Endothelial cell of umbilical vein (primary cell): Measurements from ENCODE around the gene ITGA6. TPM values are rescaled to one million over a fixed set of nuclear protein-coding genes. Genes with fewer than 3 reads are reported as not detected.

Source experiments
- BruUV-seq: library from RNA; stranded (reverse); fragments of 400-500 nt; replicated peaks from 2 replicates; lab custom pipeline; 2021; lab: Mats Ljungman, UMichigan
- CTCF ChIA-PET: fragments of 300-600, 350-600 bp; sonication (Branson Sonifier 250); formaldehyde crosslinking; loops from one replicate; lab custom pipeline; 2021; ENCODE audit warnings: antibody characterized with exemption, inconsistent platforms; lab: Charles Lee
- POLR2A ChIA-PET: fragments of 300-600, 350-600 bp; sonication (Branson Sonifier 250); formaldehyde crosslinking; loops from one replicate; lab custom pipeline; 2021; ENCODE audit warnings: antibody characterized with exemption, inconsistent platforms; lab: Charles Lee
- DNase-seq: peaks from one replicate; pipeline ENCODE4 v3.0.0-alpha.2; 2011; ENCODE audit warnings: low read depth, low spot score
- FAIRE-seq: peaks from 2 replicates; lab custom pipeline; 2011; peaks lifted over from hg19 to GRCh38; lab: Jason Lieb, UNC
- H2AFZ ChIP-seq: 2 replicates; pipeline ENCODE4 v1.6.0; 2012; ENCODE audit warnings: low read depth, low read length, control low read depth, inconsistent platforms
- H3K27ac ChIP-seq: 2 replicates; pipeline ENCODE4 v1.5.1; 2011; ENCODE audit warnings: low read depth, mild to moderate bottlenecking, control low read depth, low read length, moderate library complexity; ENCODE audit not compliant: insufficient read depth
- H3K27me3 ChIP-seq, 2 experiments: 2 replicates each; pipeline versions ENCODE4 v1.6.0 to v1.6.1; 2011; ENCODE audit warnings: low read length in 2 of 2, mixed read lengths in 1 of 2; ENCODE audit not compliant: control insufficient read depth in 2 of 2, insufficient read depth in 2 of 2
- H3K36me3 ChIP-seq, 2 experiments: 2 replicates in 1 of 2; 3 replicates in 1 of 2; pipeline ENCODE4 v1.5.1; 2011; ENCODE audit warnings: low read length in 2 of 2, mild to moderate bottlenecking in 1 of 2, moderate library complexity in 1 of 2; ENCODE audit not compliant: control insufficient read depth in 2 of 2, insufficient read depth in 2 of 2; ENCODE audit errors: extremely low read depth in 1 of 2
- H3K4me1 ChIP-seq: 3 replicates; pipeline ENCODE4 v1.5.1; 2011; ENCODE audit warnings: mild to moderate bottlenecking, low read length; ENCODE audit not compliant: control insufficient read depth, insufficient read depth; ENCODE audit errors: extremely low read depth
- H3K4me2 ChIP-seq: 2 replicates; pipeline ENCODE4 v1.6.1; 2011; ENCODE audit warnings: low read length, control low read depth, mixed read lengths; ENCODE audit not compliant: insufficient read depth
- H3K4me3 ChIP-seq, 3 experiments: fragments of 200-600 bp in 1 of 3; sonication (generic), shearing (Covaris generic) in 1 of 3; replicated peaks in 1 of 3; 2 replicates each; pipeline ENCODE4 v1.5.1; 2011 to 2016; ENCODE audit warnings: control low read depth in 3 of 3, low read length in 3 of 3, mild to moderate bottlenecking in 2 of 3, inconsistent platforms in 1 of 3, low read depth in 1 of 3, moderate library complexity in 1 of 3; ENCODE audit not compliant: insufficient read depth in 1 of 3
- H3K79me2 ChIP-seq: 2 replicates; pipeline ENCODE4 v1.6.0; 2012; ENCODE audit warnings: low read length, inconsistent platforms; ENCODE audit not compliant: control insufficient read depth, insufficient read depth
- H3K9ac ChIP-seq: replicated peaks from 2 replicates; pipeline ENCODE3; 2011; ENCODE audit warnings: low read length, control low read depth; ENCODE audit not compliant: insufficient read depth; ENCODE audit errors: extremely low read depth
- H3K9me1 ChIP-seq: replicated peaks from 3 replicates; pipeline ENCODE4 v1.6.0; 2011; ENCODE audit warnings: mild to moderate bottlenecking, low read length; ENCODE audit not compliant: control insufficient read depth, insufficient read depth; ENCODE audit errors: extremely low read depth
- H3K9me3 ChIP-seq: replicated peaks from 2 replicates; pipeline ENCODE4 v1.5.1; 2012; ENCODE audit warnings: low read length, inconsistent platforms; ENCODE audit not compliant: control insufficient read depth, insufficient read depth
- H4K20me1 ChIP-seq: replicated peaks from 2 replicates; pipeline ENCODE3; 2011; ENCODE audit warnings: mild to moderate bottlenecking, low read length; ENCODE audit not compliant: control insufficient read depth, insufficient read depth; ENCODE audit errors: extremely low read depth
- EZH2 ChIP-seq: IDR thresholded peaks from 2 replicates; pipeline ENCODE4 v1.6.1; 2012; ENCODE audit warnings: borderline replicate concordance, low read depth, mild to moderate bottlenecking, moderate library complexity, low read length, inconsistent platforms; ENCODE audit not compliant: severe bottlenecking
- FOS ChIP-seq: IDR thresholded peaks from 2 replicates; pipeline ENCODE4 v1.6.1; 2011; ENCODE audit warnings: mild to moderate bottlenecking, low read length, moderate library complexity, borderline replicate concordance; ENCODE audit not compliant: insufficient read depth
- GATA2 ChIP-seq: IDR thresholded peaks from 2 replicates; pipeline ENCODE4 v1.7.0; 2011; ENCODE audit warnings: low read depth, mild to moderate bottlenecking, moderate library complexity, mixed read lengths, low read length; ENCODE audit not compliant: insufficient read length, insufficient read depth
- JUN ChIP-seq: IDR thresholded peaks from 2 replicates; pipeline ENCODE4 v1.6.1; 2011; ENCODE audit warnings: borderline replicate concordance, low read depth; ENCODE audit not compliant: insufficient read length, insufficient read depth
- MYC ChIP-seq: IDR thresholded peaks from one replicate; pipeline ENCODE4 v1.6.1; 2011; ENCODE audit warnings: mild to moderate bottlenecking, low read depth, low read length
- POLR2A ChIP-seq: IDR thresholded peaks from 2 replicates; pipeline ENCODE4 v1.6.1; 2012; ENCODE audit warnings: low read depth, mild to moderate bottlenecking, control low read depth, low read length
- POLR2AphosphoS5 ChIP-seq: IDR thresholded peaks from 2 replicates; pipeline ENCODE4 v1.6.1; 2012; ENCODE audit warnings: low read depth, mild to moderate bottlenecking, control low read depth, low read length, moderate library complexity; ENCODE audit not compliant: insufficient read depth
- dilution Hi-C: fragments of 300-500 bp; cut with MboI; formaldehyde crosslinking; loops from one replicate; pipeline ENCODE4 v1.15.0; 2019; ENCODE audit warnings: low sequenced_read_pairs; ENCODE audit not compliant: extremely low pct_ligation_motif_present
- intact Hi-C: fragments of 100-400 bp; cut with micrococcal nuclease; formaldehyde crosslinking; loops from one replicate; pipeline ENCODE4 v1.10.0; 2022
- polyA plus RNA-seq, 4 experiments: library from polyadenylated mRNA; depleted of rRNA in 3 of 4; stranded (reverse) in 3 of 4; unstranded in 1 of 4; fragments of >200 nt; gene quantifications; 2 replicates each; pipeline versions ENCODE4 v1.2.1 to v1.2.3, GENCODE V29; 2011 to 2012; ENCODE audit warnings: missing spikeins in 1 of 4
- total RNA-seq: library from RNA; stranded (reverse); gene quantifications from 2 replicates; pipeline ENCODE4 v1.2.3, GENCODE V29; 2021
- TF ChIP-seq, protein P1 (sequence below): IDR thresholded peaks from 2 replicates; pipeline ENCODE4 v1.6.1; 2011; ENCODE audit not compliant: insufficient read depth, insufficient read length

Gene ITGA6
- total and polyA plus RNA-seq, 2 donors (not counting 3 experiments of a cell fraction or from before 2014, with no cell fraction given), result 24.9 to 208 TPM

GRCh38 chr2:172436889-172437288 is 9.5 kb downstream of the ITGA6 start:
- intact Hi-C loops, result no loop called here
- H4K20me1 ChIP-seq, result no peaks in the 10 kb centered on the region
- no peaks in the 10 kb centered on the region for H3K9me3 ChIP-seq
- BruUV-seq, result no TSS peak
- FAIRE-seq (no peak), DNase-seq (no peak)
- H2AFZ ChIP-seq, result no peak overlapping the region
- H3K4me3 ChIP-seq, result no peak overlapping the region
- no peak for TF ChIP-seq POLR2AphosphoS5
- no peak for TF ChIP-seq FOS
- TF ChIP-seq, protein P1, sequence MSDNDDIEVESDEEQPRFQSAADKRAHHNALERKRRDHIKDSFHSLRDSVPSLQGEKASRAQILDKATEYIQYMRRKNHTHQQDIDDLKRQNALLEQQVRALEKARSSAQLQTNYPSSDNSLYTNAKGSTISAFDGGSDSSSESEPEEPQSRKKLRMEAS, result no peak
- no peak for TF ChIP-seq MYC
- no peak for TF ChIP-seq GATA2
- no peak for TF ChIP-seq POLR2A
- TF ChIP-seq JUN, result no peak
- TF ChIP-seq EZH2, result no peak
- dilution Hi-C loops, result loop anchor here (25.0 kb wide), 1 partner anchor 250 kb away; no protein-coding TSS in a partner anchor
- no peaks in the 10 kb centered on the region for H3K27me3 ChIP-seq
- ChIA-PET POLR2A (no interaction called here), CTCF (interaction anchor here (1.9 to 7.5 kb wide), 2 partner anchors 8 to 24 kb away, joined by 12 to 112 read pairs; partner anchors contain the start of gene ITGA6)
- peak overlapping the region; percentile 2 for H3K4me2 ChIP-seq
- H3K4me1 ChIP-seq, result peaks cover 62% of the 10 kb centered on the region
- H3K36me3 ChIP-seq, result no peaks in the 10 kb centered on the region
- no peaks in the 10 kb centered on the region for H3K9me1 ChIP-seq
- no peak overlapping the region for H3K9ac ChIP-seq
- peaks cover 88% of the 10 kb centered on the region for H3K79me2 ChIP-seq
- no peak overlapping the region for H3K27ac ChIP-seq
